ENCODE data around the gene DHRS2.

Gene DHRS2

DNA sequence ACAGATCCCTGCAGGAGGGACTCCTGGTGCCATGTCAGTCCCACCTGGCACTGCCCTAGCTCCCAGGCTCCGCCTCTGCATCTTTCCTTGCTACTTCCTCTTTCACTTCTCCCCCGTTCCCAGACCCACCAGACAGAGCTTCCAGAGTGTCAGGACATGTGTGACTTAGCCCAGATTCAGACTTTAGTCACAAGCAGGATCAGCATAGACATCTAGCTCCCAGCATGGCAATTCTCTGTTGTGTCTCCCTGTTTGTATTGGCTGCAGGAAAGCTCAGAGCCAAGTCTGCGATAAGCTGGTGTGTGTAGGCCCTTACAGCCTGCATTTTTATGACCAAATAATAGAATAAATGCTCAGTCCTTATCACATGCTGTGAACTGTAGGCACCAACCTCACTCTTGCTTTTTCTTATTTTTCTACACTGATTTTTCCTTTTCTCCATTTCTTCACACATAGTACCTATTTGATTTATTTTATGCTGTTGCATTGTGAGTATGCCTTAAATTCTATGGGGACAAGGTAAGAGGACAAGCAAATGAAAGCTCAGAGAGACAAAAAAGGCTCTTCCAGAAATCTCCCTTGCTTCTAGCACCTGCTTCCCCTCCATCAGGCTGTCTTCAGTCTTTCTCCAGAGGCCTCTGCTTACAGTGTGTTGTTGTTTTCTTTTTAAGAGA is 5.9 kb downstream of the DHRS2 start:
- in situ Hi-C loops (cut with MboI; ENCODE audit: low pct_unique_long_range_greater_than_20kb, low sequenced_read_pairs, unreplicated experiment): no loop called here
- TF ChIP-seq, protein P1, sequence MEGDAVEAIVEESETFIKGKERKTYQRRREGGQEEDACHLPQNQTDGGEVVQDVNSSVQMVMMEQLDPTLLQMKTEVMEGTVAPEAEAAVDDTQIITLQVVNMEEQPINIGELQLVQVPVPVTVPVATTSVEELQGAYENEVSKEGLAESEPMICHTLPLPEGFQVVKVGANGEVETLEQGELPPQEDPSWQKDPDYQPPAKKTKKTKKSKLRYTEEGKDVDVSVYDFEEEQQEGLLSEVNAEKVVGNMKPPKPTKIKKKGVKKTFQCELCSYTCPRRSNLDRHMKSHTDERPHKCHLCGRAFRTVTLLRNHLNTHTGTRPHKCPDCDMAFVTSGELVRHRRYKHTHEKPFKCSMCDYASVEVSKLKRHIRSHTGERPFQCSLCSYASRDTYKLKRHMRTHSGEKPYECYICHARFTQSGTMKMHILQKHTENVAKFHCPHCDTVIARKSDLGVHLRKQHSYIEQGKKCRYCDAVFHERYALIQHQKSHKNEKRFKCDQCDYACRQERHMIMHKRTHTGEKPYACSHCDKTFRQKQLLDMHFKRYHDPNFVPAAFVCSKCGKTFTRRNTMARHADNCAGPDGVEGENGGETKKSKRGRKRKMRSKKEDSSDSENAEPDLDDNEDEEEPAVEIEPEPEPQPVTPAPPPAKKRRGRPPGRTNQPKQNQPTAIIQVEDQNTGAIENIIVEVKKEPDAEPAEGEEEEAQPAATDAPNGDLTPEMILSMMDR (IDR thresholded peaks at IDR 0.05; ENCODE audit: extremely low read depth, insufficient read depth, missing control alignments): no peak
- DNase-seq (ENCODE audit: low spot score): no peak

DNA sequence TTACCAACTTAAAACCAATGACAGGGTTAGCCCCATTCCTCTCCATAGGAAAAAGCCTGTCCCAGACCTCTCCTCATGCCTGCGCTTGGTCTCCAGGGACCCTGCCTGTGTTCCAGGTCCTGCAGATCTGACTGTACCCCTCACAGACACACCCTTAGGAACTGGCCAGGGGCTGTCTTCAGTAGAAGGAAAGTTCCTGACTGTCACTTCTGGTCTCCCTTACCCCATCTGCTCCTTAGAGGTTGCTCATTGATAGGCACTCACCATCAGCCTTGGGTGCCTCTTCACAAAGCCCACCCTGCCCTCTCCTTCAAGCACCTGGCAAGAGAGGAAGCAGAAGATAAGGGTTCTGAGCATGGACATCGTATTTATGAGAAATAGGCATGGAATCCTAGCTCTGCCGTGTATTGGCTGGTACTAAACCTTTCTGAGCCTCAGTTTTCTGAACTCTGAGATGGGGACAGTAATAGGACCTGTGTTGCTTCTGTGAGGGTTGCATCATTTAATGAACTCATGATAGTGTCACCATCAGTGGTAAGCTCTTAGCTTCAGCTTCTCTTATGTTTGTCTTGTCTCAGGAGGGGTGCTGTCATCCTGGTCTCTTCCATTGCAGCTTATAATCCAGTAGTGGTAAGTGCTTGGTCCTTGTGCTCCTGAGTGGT is 7.5 kb downstream of the DHRS2 start:
- TF ChIP-seq, protein P1 (IDR thresholded peaks at IDR 0.05; ENCODE audit: extremely low read depth, insufficient read depth, missing control alignments): no peak
- DNase-seq (ENCODE audit: low spot score): no peak
- in situ Hi-C loops (cut with MboI; ENCODE audit: low pct_unique_long_range_greater_than_20kb, low sequenced_read_pairs, unreplicated experiment): no loop called here

DNA sequence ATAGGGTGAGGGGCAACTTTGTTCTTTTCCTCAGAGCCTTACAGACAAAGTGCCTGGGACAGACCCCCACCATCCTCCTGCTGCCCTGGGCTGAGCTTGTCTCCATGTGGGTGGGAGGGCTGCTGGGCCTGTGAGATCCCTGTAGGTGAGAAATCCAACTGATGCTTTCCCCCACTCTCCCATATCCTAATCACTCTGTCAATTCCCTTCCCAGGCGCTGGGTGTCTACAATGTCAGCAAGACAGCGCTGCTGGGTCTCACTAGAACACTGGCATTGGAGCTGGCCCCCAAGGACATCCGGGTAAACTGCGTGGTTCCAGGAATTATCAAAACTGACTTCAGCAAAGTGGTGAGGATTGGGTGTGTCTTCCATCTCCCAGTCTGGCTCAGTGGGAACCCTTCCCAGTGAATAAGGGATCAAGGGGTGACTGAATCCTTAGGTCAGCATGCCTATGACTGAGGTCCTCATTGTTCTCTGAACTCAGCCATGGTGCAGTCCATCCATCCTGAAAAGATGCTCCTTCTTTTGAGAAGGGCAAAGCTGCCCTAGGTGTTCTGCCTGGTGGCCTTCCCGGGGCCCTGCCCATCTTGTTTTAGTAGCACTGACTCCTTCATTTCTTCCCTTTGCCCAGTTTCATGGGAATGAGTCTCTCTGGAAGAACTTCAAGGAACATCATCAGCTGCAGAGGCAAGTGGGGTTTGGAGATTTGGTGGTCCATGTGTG is 8.2 kb downstream of the DHRS2 start:
- TF ChIP-seq, protein P1 (IDR thresholded peaks at IDR 0.05; ENCODE audit: extremely low read depth, insufficient read depth, missing control alignments): no peak
- in situ Hi-C loops (cut with MboI; ENCODE audit: low pct_unique_long_range_greater_than_20kb, low sequenced_read_pairs, unreplicated experiment): no loop called here
- no peak for DNase-seq (ENCODE audit: low spot score)

DNA sequence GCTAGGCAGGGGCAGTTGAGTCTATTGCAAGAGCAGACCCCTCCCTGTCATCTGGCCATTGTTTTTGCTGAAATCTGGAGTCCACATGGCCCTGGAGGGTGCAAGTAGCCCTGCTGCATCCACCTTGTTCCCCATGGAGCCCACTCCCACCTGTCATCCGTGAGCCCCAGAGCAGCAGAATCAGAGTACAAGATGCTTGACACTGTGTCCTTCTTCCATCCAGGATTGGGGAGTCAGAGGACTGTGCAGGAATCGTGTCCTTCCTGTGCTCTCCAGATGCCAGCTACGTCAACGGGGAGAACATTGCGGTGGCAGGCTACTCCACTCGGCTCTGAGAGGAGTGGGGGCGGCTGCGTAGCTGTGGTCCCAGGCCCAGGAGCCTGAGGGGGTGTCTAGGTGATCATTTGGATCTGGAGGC is 8.8 kb downstream of the DHRS2 start:
- in situ Hi-C loops (cut with MboI; ENCODE audit: low pct_unique_long_range_greater_than_20kb, low sequenced_read_pairs, unreplicated experiment): no loop called here
- TF ChIP-seq, protein P1 (IDR thresholded peaks at IDR 0.05; ENCODE audit: extremely low read depth, insufficient read depth, missing control alignments): no peak
- DNase-seq (ENCODE audit: low spot score): no peak

DNA sequence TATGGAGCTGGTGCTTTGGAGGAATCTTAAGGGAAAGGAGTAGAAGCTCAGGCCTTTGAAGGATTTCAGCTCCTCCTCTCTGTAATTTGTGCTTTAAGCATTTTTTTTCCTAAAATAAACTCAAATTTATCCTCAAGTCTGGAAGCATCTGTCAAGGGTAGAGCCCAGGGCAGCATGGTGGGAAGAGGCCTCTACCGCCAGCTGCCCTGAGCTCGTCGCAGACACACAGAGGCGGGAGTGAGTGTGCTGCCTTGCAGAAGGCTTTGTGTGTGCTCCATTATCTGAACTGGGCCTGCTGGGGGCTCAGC is 9.3 kb downstream of the DHRS2 start:
- no peak for DNase-seq (ENCODE audit: low spot score)
- TF ChIP-seq, protein P1 (IDR thresholded peaks at IDR 0.05; ENCODE audit: extremely low read depth, insufficient read depth, missing control alignments): no peak
- in situ Hi-C loops (cut with MboI; ENCODE audit: low pct_unique_long_range_greater_than_20kb, low sequenced_read_pairs, unreplicated experiment): no loop called here

DNA sequence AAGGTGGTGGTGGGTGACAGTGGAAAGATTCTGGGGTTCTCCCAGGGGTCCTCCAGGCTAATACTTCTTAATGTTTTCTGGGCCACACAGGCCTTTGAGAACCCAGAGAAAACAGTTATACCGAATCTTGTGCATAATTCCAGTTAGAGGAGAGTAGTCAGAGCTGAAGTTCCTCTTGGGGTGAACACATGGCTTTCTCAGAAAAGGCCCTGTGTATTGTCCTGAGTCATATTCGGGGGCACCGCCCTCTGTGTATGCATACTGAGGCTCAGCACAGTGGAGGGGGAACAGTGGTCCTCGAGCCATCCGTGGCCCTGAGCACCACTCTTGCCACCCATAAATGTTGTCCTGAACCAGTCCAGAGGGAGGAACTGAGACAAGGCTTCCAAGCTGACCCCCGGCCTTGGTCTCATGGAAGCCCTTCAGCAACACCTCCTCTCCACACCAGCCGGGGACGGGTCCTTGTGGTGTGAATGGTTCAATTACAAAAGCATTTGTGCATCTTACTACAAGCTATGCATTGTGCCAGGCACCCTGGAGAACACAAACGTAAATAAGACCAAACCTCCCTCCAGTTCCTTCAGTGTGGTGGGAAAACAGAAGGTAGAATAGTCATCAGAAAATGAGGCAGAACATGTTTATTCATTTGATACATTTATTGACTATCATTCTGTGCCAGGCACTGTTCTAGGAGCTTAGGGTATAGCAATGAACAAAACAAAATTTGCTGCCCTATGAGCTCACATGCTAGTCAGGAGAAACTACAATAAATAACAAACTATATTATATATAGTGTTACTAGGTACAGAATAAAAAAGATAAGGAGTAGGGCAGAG is 9.9 kb downstream of the DHRS2 start:
- no peak for DNase-seq (ENCODE audit: low spot score)
- TF ChIP-seq, protein P1 (IDR thresholded peaks at IDR 0.05; ENCODE audit: extremely low read depth, insufficient read depth, missing control alignments): no peak
- in situ Hi-C loops (cut with MboI; ENCODE audit: low pct_unique_long_range_greater_than_20kb, low sequenced_read_pairs, unreplicated experiment): no loop called here
